Astrocyte (in vitro differentiated cells and primary cell): ENCODE measurements around the gene EEA1. TPM values are rescaled to one million over a fixed set of nuclear protein-coding genes. Genes with fewer than 3 reads are reported as not detected.

ENCODE experiments used
- DNase-seq: peaks from one replicate; pipeline ENCODE4 v3.0.0-alpha.2; 2010; ENCODE audit warnings: low read depth
- FAIRE-seq: peaks from 2 replicates; lab custom pipeline; 2011; peaks lifted over from hg19 to GRCh38; lab: Jason Lieb, UNC
- H2AFZ ChIP-seq: 2 replicates; pipeline ENCODE4 v1.6.0; 2012; ENCODE audit warnings: low read depth, low read length, inconsistent platforms
- H3K27ac ChIP-seq: 2 replicates; pipeline ENCODE4 v1.5.1; 2011; ENCODE audit warnings: low read depth, low read length, inconsistent platforms
- H3K27me3 ChIP-seq: 2 replicates; pipeline ENCODE4 v1.6.0; 2011; ENCODE audit warnings: low read length, inconsistent platforms; ENCODE audit not compliant: insufficient read depth
- H3K36me3 ChIP-seq: 2 replicates; pipeline ENCODE4 v1.5.1; 2011; ENCODE audit warnings: low read length, inconsistent platforms; ENCODE audit not compliant: insufficient read depth
- H3K4me1 ChIP-seq: 2 replicates; pipeline ENCODE4 v1.5.1; 2011; ENCODE audit warnings: low read length, inconsistent platforms; ENCODE audit not compliant: insufficient read depth
- H3K4me2 ChIP-seq: 2 replicates; pipeline ENCODE4 v1.6.0; 2012; ENCODE audit warnings: low read length, inconsistent platforms
- H3K4me3 ChIP-seq: 2 replicates; pipeline ENCODE4 v1.5.1; 2011; ENCODE audit warnings: low read depth, mild to moderate bottlenecking, low read length, inconsistent platforms; ENCODE audit not compliant: insufficient read depth
- H3K79me2 ChIP-seq: 2 replicates; pipeline ENCODE4 v1.6.0; 2012; ENCODE audit warnings: mild to moderate bottlenecking, low read length, inconsistent platforms; ENCODE audit not compliant: insufficient read depth
- H3K9ac ChIP-seq: 2 replicates; pipeline ENCODE4 v1.6.0; 2012; ENCODE audit warnings: mild to moderate bottlenecking, low read length, inconsistent platforms
- H3K9me3 ChIP-seq: 2 replicates; pipeline ENCODE4 v1.5.1; 2012; ENCODE audit warnings: low read depth, mild to moderate bottlenecking, low read length, inconsistent platforms; ENCODE audit not compliant: insufficient read depth
- H4K20me1 ChIP-seq: 2 replicates; pipeline ENCODE4 v1.6.0; 2012; ENCODE audit warnings: low read length, inconsistent platforms; ENCODE audit not compliant: insufficient read depth
- H3K27ac Mint-ChIP-seq: one replicate; pipeline ENCODE4 v1.8.0; 2021; ENCODE audit warnings: mild to moderate bottlenecking, mixed read lengths; ENCODE audit not compliant: unreplicated experiment
- H3K27me3 Mint-ChIP-seq: one replicate; pipeline ENCODE4 v1.8.0; 2021; ENCODE audit warnings: low read depth, mixed read lengths; ENCODE audit not compliant: unreplicated experiment
- H3K36me3 Mint-ChIP-seq: one replicate; pipeline ENCODE4 v1.8.0; 2021; ENCODE audit warnings: low read depth, mixed read lengths; ENCODE audit not compliant: unreplicated experiment
- H3K4me1 Mint-ChIP-seq: one replicate; pipeline ENCODE4 v1.8.0; 2021; ENCODE audit warnings: low read depth, mixed read lengths; ENCODE audit not compliant: unreplicated experiment
- H3K4me3 Mint-ChIP-seq: one replicate; pipeline ENCODE4 v1.8.0; 2021; ENCODE audit warnings: mild to moderate bottlenecking, moderate library complexity, mixed read lengths; ENCODE audit not compliant: unreplicated experiment
- H3K9me3 Mint-ChIP-seq: one replicate; pipeline ENCODE4 v1.8.0; 2021; ENCODE audit warnings: mild to moderate bottlenecking, mixed read lengths; ENCODE audit not compliant: unreplicated experiment
- CTCF ChIP-seq: IDR thresholded peaks from 2 replicates; pipeline ENCODE4 v1.5.1; 2011; ENCODE audit warnings: low read depth, mild to moderate bottlenecking, inconsistent platforms, low read length, moderate library complexity; ENCODE audit not compliant: insufficient read depth
- EZH2 ChIP-seq: IDR thresholded peaks from 2 replicates; pipeline ENCODE4 v1.6.1; 2012; ENCODE audit warnings: mild to moderate bottlenecking, low read length, inconsistent platforms; ENCODE audit not compliant: insufficient read depth
- total RNA-seq: library from RNA; stranded (reverse); gene quantifications from 2 replicates; pipeline ENCODE4 v1.2.1, GENCODE V29; 2021

Gene EEA1
- total RNA-seq, 1 donor from 2014 or later: 36.5 TPM

- Mint-ChIP-seq H3K4me3 (no peak overlapping the region), H3K9me3 (no peaks in the 10 kb centered on the region), H3K27me3 (no peaks in the 10 kb centered on the region), H3K36me3 (peaks cover 8% of the 10 kb centered on the region), H3K27ac (no peak overlapping the region), H3K4me1 (peaks cover 4% of the 10 kb centered on the region)
- Histone ChIP-seq H3K36me3 (peaks cover 25% of the 10 kb centered on the region), H4K20me1 (no peaks in the 10 kb centered on the region), H3K9me3 (no peaks in the 10 kb centered on the region), H3K27ac (no peak overlapping the region), H3K4me3 (no peak overlapping the region), H3K4me1 (no peaks in the 10 kb centered on the region), H3K4me2 (no peak overlapping the region), H2AFZ (no peak overlapping the region), H3K79me2 (no peaks in the 10 kb centered on the region), H3K27me3 (no peaks in the 10 kb centered on the region), H3K9ac (no peak overlapping the region)
- FAIRE-seq (no peak), DNase-seq (no peak)
- no peak for TF ChIP-seq CTCF
- no peak for TF ChIP-seq EZH2
Measured at GRCh38 chr12:92775416-92775815, 153.7 kb downstream of the EEA1 start.

- H3K27me3 ChIP-seq: no peaks in the 10 kb centered on the region
- H3K9ac ChIP-seq: no peak overlapping the region
- no peak overlapping the region for H3K4me3 ChIP-seq
- H3K4me1 ChIP-seq: no peaks in the 10 kb centered on the region
- H3K79me2 ChIP-seq: no peaks in the 10 kb centered on the region
- Mint-ChIP-seq H3K27ac (no peak overlapping the region), H3K9me3 (no peaks in the 10 kb centered on the region), H3K36me3 (no peaks in the 10 kb centered on the region), H3K4me1 (peaks cover 13% of the 10 kb centered on the region), H3K27me3 (no peaks in the 10 kb centered on the region), H3K4me3 (no peak overlapping the region)
- H3K36me3 ChIP-seq: no peaks in the 10 kb centered on the region
- no peaks in the 10 kb centered on the region for H4K20me1 ChIP-seq
- TF ChIP-seq CTCF (no peak), EZH2 (no peak)
- no peak overlapping the region for H3K27ac ChIP-seq
- no peak for DNase-seq
- no peaks in the 10 kb centered on the region for H3K9me3 ChIP-seq
- no peak for FAIRE-seq
- H2AFZ ChIP-seq: no peak overlapping the region
- H3K4me2 ChIP-seq: no peak overlapping the region
Measured at GRCh38 chr12:92771001-92771400, 158.1 kb downstream of the EEA1 start.

- TF ChIP-seq EZH2: no peak
- no peak for TF ChIP-seq CTCF
- no peaks in the 10 kb centered on the region for H3K36me3 ChIP-seq
- no peak overlapping the region for H3K27ac ChIP-seq
- DNase-seq: no peak
- Mint-ChIP-seq H3K27ac (peak overlapping the region; percentile 13), H3K9me3 (no peaks in the 10 kb centered on the region), H3K4me1 (peaks cover 16% of the 10 kb centered on the region), H3K36me3 (no peaks in the 10 kb centered on the region), H3K27me3 (no peaks in the 10 kb centered on the region), H3K4me3 (no peak overlapping the region)
- no peaks in the 10 kb centered on the region for H3K79me2 ChIP-seq
- no peak for FAIRE-seq
- no peak overlapping the region for H3K4me3 ChIP-seq
- H3K9ac ChIP-seq: no peak overlapping the region
- H4K20me1 ChIP-seq: no peaks in the 10 kb centered on the region
- H3K4me1 ChIP-seq: peaks cover 5% of the 10 kb centered on the region
- H2AFZ ChIP-seq: no peak overlapping the region
- H3K27me3 ChIP-seq: no peaks in the 10 kb centered on the region
- no peaks in the 10 kb centered on the region for H3K9me3 ChIP-seq
- H3K4me2 ChIP-seq: peak overlapping the region; percentile 10
Measured at GRCh38 chr12:92769124-92769901, 159.8 kb downstream of the EEA1 start.
